Measurements from ENCODE around the gene CAMK2N2. TPM values are rescaled to one million over a fixed set of nuclear protein-coding genes. Genes with fewer than 3 reads are reported as not detected.

CAMK2N2 gene
- total RNA-seq, 2 donors from 2014 or later, result not detected

- H3K27me3 ChIP-seq, result peaks cover 7 to 11% of the 10 kb centered on the region in 2 donors
- peaks cover 0 to 6% of the 10 kb centered on the region in 2 donors for H3K4me1 ChIP-seq
- H3K36me3 ChIP-seq, result no peaks in the 10 kb centered on the region
- H3K27ac ChIP-seq, result no peak overlapping the region
- DNase-seq (ENCODE audit: low spot score), result no peak
- no peak for TF ChIP-seq CTCF (IDR thresholded peaks at IDR 0.05)
- no peaks in the 10 kb centered on the region for H3K9me3 ChIP-seq
- no peak overlapping the region for H3K4me3 ChIP-seq
Measured at GRCh38 chr3:184235381-184236032, 25.8 kb downstream of the CAMK2N2 start.

GRCh38 chr3:184234671-184235380 is 26.5 kb downstream of the CAMK2N2 start:
- Histone ChIP-seq H3K36me3 (no peaks in the 10 kb centered on the region), H3K9me3 (no peaks in the 10 kb centered on the region), H3K27ac (no peak overlapping the region), H3K4me3 (no peak overlapping the region), H3K27me3 (peaks cover 11 to 18% of the 10 kb centered on the region in 2 donors), H3K4me1 (peaks cover 0 to 12% of the 10 kb centered on the region in 2 donors)
- TF ChIP-seq CTCF (IDR thresholded peaks at IDR 0.05), result no peak
- DNase-seq (ENCODE audit: low spot score), result no peak

- DNase-seq (ENCODE audit: low spot score), result no peak
- H3K36me3 ChIP-seq, result no peaks in the 10 kb centered on the region
- peaks cover 15 to 22% of the 10 kb centered on the region in 2 donors for H3K27me3 ChIP-seq
- H3K4me1 ChIP-seq, result peaks cover 0 to 18% of the 10 kb centered on the region in 2 donors
- no peak overlapping the region for H3K4me3 ChIP-seq
- no peak for TF ChIP-seq CTCF (IDR thresholded peaks at IDR 0.05)
- no peaks in the 10 kb centered on the region for H3K9me3 ChIP-seq
- H3K27ac ChIP-seq, result no peak overlapping the region
Measured at GRCh38 chr3:184234224-184234623, 27.1 kb downstream of the CAMK2N2 start.

- TF ChIP-seq CTCF (IDR thresholded peaks at IDR 0.05), result no peak
- Histone ChIP-seq H3K4me3 (no peak overlapping the region), H3K4me1 (peaks cover 0 to 24% of the 10 kb centered on the region in 2 donors), H3K36me3 (no peaks in the 10 kb centered on the region), H3K27me3 (peaks cover 15 to 22% of the 10 kb centered on the region in 2 donors), H3K27ac (no peak overlapping the region), H3K9me3 (no peaks in the 10 kb centered on the region)
- DNase-seq (ENCODE audit: low spot score), result no peak
Measured at GRCh38 chr3:184233127-184233843, 28.1 kb downstream of the CAMK2N2 start.

- Histone ChIP-seq H3K27me3 (peaks cover 15 to 22% of the 10 kb centered on the region in 2 donors), H3K9me3 (no peaks in the 10 kb centered on the region), H3K36me3 (no peaks in the 10 kb centered on the region), H3K27ac (no peak overlapping the region), H3K4me1 (peaks cover 0 to 24% of the 10 kb centered on the region in 2 donors), H3K4me3 (no peak overlapping the region)
- TF ChIP-seq CTCF (IDR thresholded peaks at IDR 0.05), result no peak
- DNase-seq (ENCODE audit: low spot score), result no peak
Measured at GRCh38 chr3:184231671-184232070, 29.7 kb downstream of the CAMK2N2 start.

Data from right atrium auricular region (tissue), 2 donors.